ENCODE measurements around the gene MT1X. TPM values are rescaled to one million over a fixed set of nuclear protein-coding genes. Genes with fewer than 3 reads are reported as not detected.

Gene MT1X
- total RNA-seq, 1 donor from 2014 or later = 7.1 TPM

DNA sequence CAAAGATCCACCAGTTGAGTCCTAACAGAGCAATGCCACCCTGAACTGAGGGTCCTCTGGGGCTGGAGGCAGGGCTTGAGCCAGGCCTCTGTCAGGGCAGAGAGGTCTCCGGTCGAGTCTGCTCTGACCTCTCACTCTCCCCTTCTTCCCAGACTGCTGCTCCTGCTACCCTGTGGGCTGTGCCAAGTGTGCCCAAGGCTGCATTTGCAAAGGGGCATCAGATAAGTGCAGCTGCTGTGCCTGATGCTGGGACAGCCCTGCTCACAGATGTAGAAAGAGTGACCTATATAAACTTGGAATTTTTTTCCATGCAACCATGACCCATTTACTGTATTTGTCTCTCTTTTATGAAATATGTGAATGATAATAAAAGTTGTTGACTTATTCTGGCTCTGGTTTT is 33.0 kb upstream of the MT1X start:
- H3K4me3 Mint-ChIP-seq = no peak overlapping the region
- H3K9me3 Mint-ChIP-seq = no peaks in the 10 kb centered on the region
- H3K27ac Mint-ChIP-seq = no peak overlapping the region
- no peaks in the 10 kb centered on the region for H3K4me1 Mint-ChIP-seq
- DNase-seq (ENCODE audit: low spot score in 2 of 2, unreplicated experiment in 2 of 2) = no peak
- H3K36me3 Mint-ChIP-seq = no peaks in the 10 kb centered on the region
- TF ChIP-seq, protein P1, sequence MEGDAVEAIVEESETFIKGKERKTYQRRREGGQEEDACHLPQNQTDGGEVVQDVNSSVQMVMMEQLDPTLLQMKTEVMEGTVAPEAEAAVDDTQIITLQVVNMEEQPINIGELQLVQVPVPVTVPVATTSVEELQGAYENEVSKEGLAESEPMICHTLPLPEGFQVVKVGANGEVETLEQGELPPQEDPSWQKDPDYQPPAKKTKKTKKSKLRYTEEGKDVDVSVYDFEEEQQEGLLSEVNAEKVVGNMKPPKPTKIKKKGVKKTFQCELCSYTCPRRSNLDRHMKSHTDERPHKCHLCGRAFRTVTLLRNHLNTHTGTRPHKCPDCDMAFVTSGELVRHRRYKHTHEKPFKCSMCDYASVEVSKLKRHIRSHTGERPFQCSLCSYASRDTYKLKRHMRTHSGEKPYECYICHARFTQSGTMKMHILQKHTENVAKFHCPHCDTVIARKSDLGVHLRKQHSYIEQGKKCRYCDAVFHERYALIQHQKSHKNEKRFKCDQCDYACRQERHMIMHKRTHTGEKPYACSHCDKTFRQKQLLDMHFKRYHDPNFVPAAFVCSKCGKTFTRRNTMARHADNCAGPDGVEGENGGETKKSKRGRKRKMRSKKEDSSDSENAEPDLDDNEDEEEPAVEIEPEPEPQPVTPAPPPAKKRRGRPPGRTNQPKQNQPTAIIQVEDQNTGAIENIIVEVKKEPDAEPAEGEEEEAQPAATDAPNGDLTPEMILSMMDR (IDR thresholded peaks at IDR 0.05; ENCODE audit: unreplicated experiment) = no peak
- H3K27me3 Mint-ChIP-seq (ENCODE audit: low read depth) = peaks cover 99% of the 10 kb centered on the region

DNA sequence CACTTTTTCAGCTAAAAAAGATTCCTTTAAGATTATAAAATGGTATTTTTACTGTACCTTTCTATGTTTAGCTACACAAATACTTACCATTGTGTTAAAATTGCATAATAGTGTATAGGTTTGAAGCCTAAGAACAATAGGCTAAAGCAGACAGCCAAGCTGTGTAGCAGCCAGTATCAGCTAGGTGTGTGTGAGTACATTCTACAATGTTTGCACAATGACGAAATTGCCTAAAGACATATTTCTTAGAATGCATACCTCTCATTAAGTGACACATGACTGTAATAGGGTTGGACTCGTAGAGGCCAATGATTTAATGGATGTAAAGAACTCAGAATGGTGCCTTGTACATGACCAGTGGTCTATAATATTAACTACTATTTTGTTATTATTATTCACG is 32.5 kb upstream of the MT1X start:
- Mint-ChIP-seq H3K9me3 (no peaks in the 10 kb centered on the region), H3K4me3 (no peak overlapping the region), H3K27ac (no peak overlapping the region), H3K4me1 (no peaks in the 10 kb centered on the region), H3K36me3 (no peaks in the 10 kb centered on the region), H3K27me3 (ENCODE audit: low read depth) (peaks cover 98% of the 10 kb centered on the region)
- no peak for DNase-seq (ENCODE audit: low spot score in 2 of 2, unreplicated experiment in 2 of 2)
- TF ChIP-seq, protein P1 (IDR thresholded peaks at IDR 0.05; ENCODE audit: unreplicated experiment) = no peak

DNA sequence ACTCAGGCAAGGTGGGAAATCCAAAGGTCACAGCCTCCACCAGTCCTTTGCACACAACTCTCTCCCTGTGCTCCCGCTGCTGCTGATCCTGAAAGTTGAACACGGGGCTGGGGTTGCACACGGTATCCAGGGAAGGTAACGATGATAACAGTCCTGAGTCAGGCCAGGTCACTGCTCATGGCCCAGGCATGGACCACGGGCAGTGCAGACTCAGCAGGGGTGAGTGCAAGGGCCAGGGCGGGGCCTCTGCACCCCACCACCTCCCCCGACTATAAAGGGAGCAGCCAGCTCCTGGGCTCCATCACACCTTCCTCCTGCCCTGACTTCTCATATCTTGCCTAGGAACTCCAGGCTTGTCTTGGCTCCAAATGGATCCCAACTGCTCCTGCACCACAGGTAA is 30.7 kb upstream of the MT1X start, which contains the start of gene MT1B:
Gene MT1B, plus strand, starts transcription at position 301 of the 400 bp plus-strand sequence. Its CDS starts 68 bp downstream, at position 369.
- Mint-ChIP-seq H3K36me3 (no peaks in the 10 kb centered on the region), H3K4me1 (no peaks in the 10 kb centered on the region), H3K27ac (no peak within 1 kb of the TSS), H3K27me3 (ENCODE audit: low read depth) (peaks cover 93% of the 10 kb centered on the region), H3K9me3 (no peaks in the 10 kb centered on the region), H3K4me3 (no peak within 1 kb of the TSS)
- TF ChIP-seq, protein P1 (IDR thresholded peaks at IDR 0.05; ENCODE audit: unreplicated experiment) = no peak
- no peak for DNase-seq (ENCODE audit: low spot score in 2 of 2, unreplicated experiment in 2 of 2)

DNA sequence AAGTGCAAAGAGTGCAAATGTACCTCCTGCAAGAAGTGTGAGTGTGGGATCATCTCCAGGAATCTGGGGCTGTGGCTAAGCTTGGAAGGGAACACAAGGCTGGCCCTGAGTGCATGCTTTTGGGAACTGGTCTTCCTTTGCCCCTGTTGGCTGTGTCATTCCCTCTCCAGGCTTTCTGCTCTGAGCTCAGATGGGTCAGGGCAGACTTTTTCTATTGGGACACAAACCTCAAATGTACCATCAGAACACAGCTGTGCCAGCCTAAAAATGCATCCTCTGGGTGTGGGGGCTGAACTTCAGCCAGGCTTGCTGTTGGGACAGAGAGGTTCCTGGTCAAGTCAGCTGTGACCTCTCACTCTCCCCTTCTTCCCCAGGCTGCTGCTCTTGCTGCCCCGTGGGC is 29.7 kb upstream of the MT1X start:
- H3K4me3 Mint-ChIP-seq = no peak overlapping the region
- H3K36me3 Mint-ChIP-seq = no peaks in the 10 kb centered on the region
- peaks cover 91% of the 10 kb centered on the region for H3K27me3 Mint-ChIP-seq (ENCODE audit: low read depth)

DNA sequence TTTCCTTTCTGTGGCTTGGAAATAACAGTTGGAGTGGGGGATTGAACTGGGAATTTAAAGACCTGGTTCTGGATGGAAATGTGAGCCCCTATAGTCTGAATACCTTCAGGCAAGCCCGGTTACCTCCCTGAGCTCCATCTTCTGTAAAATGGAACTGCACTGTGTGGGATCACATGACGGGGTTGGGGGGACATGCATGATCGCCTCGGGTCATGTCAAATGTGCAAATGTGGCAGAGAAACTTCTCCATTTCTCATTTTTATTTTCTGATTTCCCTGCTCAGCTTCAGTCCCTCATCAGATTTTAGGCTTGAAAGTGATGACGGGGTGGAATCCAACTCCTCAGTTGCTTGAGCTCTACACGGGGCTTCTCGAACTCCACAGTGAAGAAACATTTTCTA is 29.1 kb upstream of the MT1X start:
- H3K27ac Mint-ChIP-seq = no peak overlapping the region
- H3K36me3 Mint-ChIP-seq = no peaks in the 10 kb centered on the region
- peaks cover 4% of the 10 kb centered on the region for H3K4me1 Mint-ChIP-seq
- DNase-seq (ENCODE audit: low spot score in 2 of 2, unreplicated experiment in 2 of 2) = no peak
- H3K27me3 Mint-ChIP-seq (ENCODE audit: low read depth) = peaks cover 90% of the 10 kb centered on the region
- TF ChIP-seq, protein P1 (IDR thresholded peaks at IDR 0.05; ENCODE audit: unreplicated experiment) = no peak
- H3K9me3 Mint-ChIP-seq = no peaks in the 10 kb centered on the region
- no peak overlapping the region for H3K4me3 Mint-ChIP-seq

More for the DNA sequence above, 29.7 kb upstream of the MT1X start:
- H3K9me3 Mint-ChIP-seq = no peaks in the 10 kb centered on the region
- no peak for DNase-seq (ENCODE audit: low spot score in 2 of 2, unreplicated experiment in 2 of 2)
- TF ChIP-seq, protein P1 (IDR thresholded peaks at IDR 0.05; ENCODE audit: unreplicated experiment) = no peak
- H3K27ac Mint-ChIP-seq = no peak overlapping the region
- H3K4me1 Mint-ChIP-seq = no peaks in the 10 kb centered on the region

Measured in mesothelial cell of epicardium (in vitro differentiated cells).